Measurements from ENCODE around the gene ZNF8. TPM values are rescaled to one million over a fixed set of nuclear protein-coding genes. Genes with fewer than 3 reads are reported as not detected.

Gene ZNF8
- polyA plus RNA-seq, 3 donors from 2014 or later: 0.29 to 1.0 TPM; not detected in 1

- Mint-ChIP-seq H3K27ac (no peak overlapping the region), H3K4me3 (no peak overlapping the region), H3K27me3 (ENCODE audit: low read depth in 3 of 3) (peaks cover 4 to 10% (median 7%) of the 10 kb centered on the region in 3 donors), H3K4me1 (peaks cover 29 to 38% of the 10 kb centered on the region in 2 donors), H3K9me3 (peaks cover 11 to 34% (median 24%) of the 10 kb centered on the region in 6 donors), H3K36me3 (peaks cover 27 to 44% (median 39%) of the 10 kb centered on the region in 3 donors)
- DNase-seq: no peak
Measured at GRCh38 chr19:58275564-58275963, 3.2 kb upstream of the ZNF8 start.

GRCh38 chr19:58277197-58277596 lies 1.6 kb upstream of the ZNF8 start:
- Mint-ChIP-seq H3K36me3 (peaks cover 15 to 33% (median 23%) of the 10 kb centered on the region in 3 donors), H3K4me1 (peaks cover 36 to 54% of the 10 kb centered on the region in 2 donors), H3K9me3 (peaks cover 7 to 20% (median 9%) of the 10 kb centered on the region in 6 donors)

GRCh38 chr19:58277748-58278540 lies 811 bp upstream of the ZNF8 start:
- peaks cover 4 to 10% (median 7%) of the 10 kb centered on the region in 3 donors for H3K27me3 Mint-ChIP-seq (ENCODE audit: low read depth in 3 of 3)
- peak overlapping the region; percentile 86 to 97 (median 91) for H3K4me3 Mint-ChIP-seq
- DNase-seq: no peak
- H3K27ac Mint-ChIP-seq: peak overlapping the region; percentile 89 to 95 (median 94)
- peaks cover 15 to 29% (median 19%) of the 10 kb centered on the region in 3 donors for H3K36me3 Mint-ChIP-seq
- H3K4me1 Mint-ChIP-seq: peaks cover 36 to 56% of the 10 kb centered on the region in 2 donors
- peaks cover 3 to 15% (median 6%) of the 10 kb centered on the region in 6 donors for H3K9me3 Mint-ChIP-seq

More at GRCh38 chr19:58277197-58277596, 1.6 kb upstream of the ZNF8 start:
- Mint-ChIP-seq H3K27ac (peak overlapping the region in 2 of 6 donors; percentile 22 to 29), H3K27me3 (ENCODE audit: low read depth in 3 of 3) (peaks cover 4 to 10% (median 7%) of the 10 kb centered on the region in 3 donors), H3K4me3 (peak overlapping the region; percentile 54 to 96 (median 67))
- no peak for DNase-seq

- peak overlapping the region; percentile 86 to 97 (median 91) for H3K4me3 Mint-ChIP-seq
- DNase-seq: peak in 1 of 3 donors; percentile 2
- H3K36me3 Mint-ChIP-seq: peaks cover 12 to 30% (median 21%) of the 10 kb centered on the region in 3 donors
- peaks cover 1 to 8% (median 4%) of the 10 kb centered on the region in 6 donors for H3K9me3 Mint-ChIP-seq
- peak overlapping the region; percentile 89 to 95 (median 94) for H3K27ac Mint-ChIP-seq
- H3K27me3 Mint-ChIP-seq (ENCODE audit: low read depth in 3 of 3): peaks cover 4 to 10% (median 7%) of the 10 kb centered on the region in 3 donors
- H3K4me1 Mint-ChIP-seq: peaks cover 36 to 56% of the 10 kb centered on the region in 2 donors
Measured at GRCh38 chr19:58279042-58279924, 528 bp downstream of the ZNF8 start.

- peak overlapping the region; percentile 31 to 95 (median 85) for H3K27ac Mint-ChIP-seq
- H3K27me3 Mint-ChIP-seq (ENCODE audit: low read depth in 3 of 3): peaks cover 4 to 10% (median 7%) of the 10 kb centered on the region in 3 donors
- H3K4me3 Mint-ChIP-seq: peak overlapping the region; percentile 86 to 97 (median 91)
- peaks cover 7 to 23% (median 17%) of the 10 kb centered on the region in 3 donors for H3K36me3 Mint-ChIP-seq
- DNase-seq: no peak
- H3K9me3 Mint-ChIP-seq: peaks cover 0 to 4% (median under 1%) of the 10 kb centered on the region in 6 donors
- H3K4me1 Mint-ChIP-seq: peaks cover 36 to 56% of the 10 kb centered on the region in 2 donors
Measured at GRCh38 chr19:58279925-58280316, 1.2 kb downstream of the ZNF8 start.

GRCh38 chr19:58284199-58284598 lies 5.4 kb downstream of the ZNF8 start:
- no peak for DNase-seq
- Mint-ChIP-seq H3K36me3 (peaks cover 10 to 37% (median 33%) of the 10 kb centered on the region in 3 donors), H3K4me1 (peaks cover 21 to 32% of the 10 kb centered on the region in 2 donors), H3K9me3 (no peaks in the 10 kb centered on the region), H3K27me3 (ENCODE audit: low read depth in 3 of 3) (peaks cover 0 to under 1% (median 0%) of the 10 kb centered on the region in 3 donors), H3K4me3 (no peak overlapping the region), H3K27ac (no peak overlapping the region)

- no peak overlapping the region for H3K4me3 Mint-ChIP-seq
- peaks cover 0 to 2% of the 10 kb centered on the region in 2 donors for H3K4me1 Mint-ChIP-seq
- no peak overlapping the region for H3K27ac Mint-ChIP-seq
- no peak for DNase-seq
- peaks cover 44 to 74% (median 70%) of the 10 kb centered on the region in 3 donors for H3K36me3 Mint-ChIP-seq
- peaks cover 8 to 18% (median 11%) of the 10 kb centered on the region in 6 donors for H3K9me3 Mint-ChIP-seq
- no peaks in the 10 kb centered on the region for H3K27me3 Mint-ChIP-seq (ENCODE audit: low read depth in 3 of 3)
Measured at GRCh38 chr19:58291943-58292342, 13.2 kb downstream of the ZNF8 start.

GRCh38 chr19:58294743-58295374 lies 16.1 kb downstream of the ZNF8 start:
- no peak for DNase-seq
- Mint-ChIP-seq H3K27ac (peak overlapping the region in 1 of 6 donors; percentile 46), H3K27me3 (ENCODE audit: low read depth in 3 of 3) (peaks cover 0 to 1% (median 0%) of the 10 kb centered on the region in 3 donors), H3K36me3 (peaks cover 42 to 63% (median 57%) of the 10 kb centered on the region in 3 donors), H3K4me1 (peaks cover 0 to 3% of the 10 kb centered on the region in 2 donors), H3K4me3 (no peak overlapping the region), H3K9me3 (peaks cover 9 to 18% (median 11%) of the 10 kb centered on the region in 6 donors)

- no peak overlapping the region for H3K4me3 Mint-ChIP-seq
- H3K9me3 Mint-ChIP-seq: peaks cover 9 to 18% (median 10%) of the 10 kb centered on the region in 6 donors
- no peak for DNase-seq
- H3K27me3 Mint-ChIP-seq (ENCODE audit: low read depth in 3 of 3): peaks cover 0 to 3% (median 0%) of the 10 kb centered on the region in 3 donors
- H3K36me3 Mint-ChIP-seq: peaks cover 46 to 65% (median 59%) of the 10 kb centered on the region in 3 donors
- peaks cover 0 to 3% of the 10 kb centered on the region in 2 donors for H3K4me1 Mint-ChIP-seq
- no peak overlapping the region for H3K27ac Mint-ChIP-seq
Measured at GRCh38 chr19:58296104-58296503, 17.3 kb downstream of the ZNF8 start.

- Mint-ChIP-seq H3K36me3 (peaks cover 10 to 24% (median 23%) of the 10 kb centered on the region in 3 donors), H3K9me3 (peaks cover 0 to 2% (median 0%) of the 10 kb centered on the region in 6 donors), H3K27ac (no peak overlapping the region), H3K4me1 (peaks cover 15 to 17% of the 10 kb centered on the region in 2 donors), H3K27me3 (ENCODE audit: low read depth in 3 of 3) (peaks cover 8 to 9% (median 8%) of the 10 kb centered on the region in 3 donors), H3K4me3 (no peak overlapping the region)
- DNase-seq: no peak
Measured at GRCh38 chr19:58300620-58301019, 21.9 kb downstream of the ZNF8 start.

- Mint-ChIP-seq H3K9me3 (no peaks in the 10 kb centered on the region), H3K36me3 (peaks cover 17 to 50% (median 34%) of the 10 kb centered on the region in 3 donors), H3K4me3 (peak overlapping the region; percentile 95 to 98 (median 98)), H3K4me1 (peaks cover 31 to 50% of the 10 kb centered on the region in 2 donors), H3K27ac (peak overlapping the region; percentile 98 to 100 (median 100)), H3K27me3 (ENCODE audit: low read depth in 3 of 3) (peaks cover 8 to 16% (median 11%) of the 10 kb centered on the region in 3 donors)
- no peak for DNase-seq
Measured at GRCh38 chr19:58304255-58304654, 25.5 kb downstream of the ZNF8 start.

GRCh38 chr19:58304748-58305064 lies 26.0 kb downstream of the ZNF8 start:
- no peak for DNase-seq
- H3K9me3 Mint-ChIP-seq: no peaks in the 10 kb centered on the region
- H3K36me3 Mint-ChIP-seq: peaks cover 20 to 54% (median 36%) of the 10 kb centered on the region in 3 donors
- H3K4me3 Mint-ChIP-seq: peak overlapping the region; percentile 95 to 98 (median 98)
- H3K27me3 Mint-ChIP-seq (ENCODE audit: low read depth in 3 of 3): peaks cover 8 to 16% (median 11%) of the 10 kb centered on the region in 3 donors
- H3K4me1 Mint-ChIP-seq: peaks cover 31 to 55% of the 10 kb centered on the region in 2 donors
- peak overlapping the region; percentile 98 to 100 (median 100) for H3K27ac Mint-ChIP-seq

All from immature natural killer cell (primary cell).